Adrenal gland (tissue), 5 donors: ENCODE measurements around the gene RRBP1.

Source experiments
- POLR2A ChIP-seq, 2 donors: fragments of 450-650 bp; IDR thresholded peaks; one replicate each; pipeline ENCODE4 v1.6.1; 2017; ENCODE audit warnings: antibody characterized with exemption in 2 of 2, mild to moderate bottlenecking in 2 of 2, moderate library complexity in 1 of 2
- TF ChIP-seq, protein P1 (sequence below), 6 experiments: fragments of 450-650 bp in 4 of 6; fragments of 200-600 bp in 2 of 6; sonication (generic) in 1 of 6; IDR thresholded peaks; 1 replicate in 5 of 6; 2 replicates in 1 of 6; pipeline versions ENCODE4 v1.5.1 to v1.8.0; 2016 to 2021; ENCODE audit warnings: antibody characterized with exemption in 6 of 6, mild to moderate bottlenecking in 2 of 6, moderate library complexity in 1 of 6
- donor health status: DM: no; HTN: no; CAD: no.

DNA sequence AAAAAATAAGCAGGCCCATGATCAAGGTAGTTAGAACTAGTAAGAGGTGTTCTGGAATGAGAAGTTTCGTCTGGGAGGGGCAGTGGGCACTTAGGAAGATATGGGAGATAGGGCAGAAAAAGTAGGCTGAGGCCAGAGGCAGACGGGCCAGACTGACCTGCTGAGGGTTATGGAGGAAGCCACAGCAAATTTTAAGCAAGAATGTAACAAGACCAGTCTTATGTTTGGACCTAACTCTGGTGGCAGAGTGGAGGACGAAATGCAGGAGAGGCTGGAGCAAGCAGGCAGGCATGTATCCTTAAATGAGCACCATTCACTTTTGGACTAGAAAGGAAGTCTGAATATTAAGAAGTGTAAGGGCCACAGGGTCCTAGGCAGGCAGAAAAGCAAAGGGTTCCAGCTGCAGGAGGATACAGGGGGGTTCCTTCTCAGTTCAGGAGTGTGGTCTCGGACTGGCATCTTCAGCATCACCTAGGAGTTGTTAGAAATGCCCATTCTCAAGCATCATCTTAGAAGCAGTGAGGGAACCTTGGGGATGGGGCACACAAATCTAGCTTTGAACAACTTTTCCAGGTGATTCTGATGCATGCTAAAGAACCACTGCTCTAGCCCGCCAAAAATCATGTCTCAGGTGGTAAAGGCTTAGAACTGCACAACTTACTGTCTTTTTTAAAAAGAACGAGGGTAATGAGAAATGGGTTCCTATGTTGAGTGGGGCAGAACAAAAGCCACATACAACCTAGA is 113.8 kb downstream of the RRBP1 start:
- TF ChIP-seq, protein P1, sequence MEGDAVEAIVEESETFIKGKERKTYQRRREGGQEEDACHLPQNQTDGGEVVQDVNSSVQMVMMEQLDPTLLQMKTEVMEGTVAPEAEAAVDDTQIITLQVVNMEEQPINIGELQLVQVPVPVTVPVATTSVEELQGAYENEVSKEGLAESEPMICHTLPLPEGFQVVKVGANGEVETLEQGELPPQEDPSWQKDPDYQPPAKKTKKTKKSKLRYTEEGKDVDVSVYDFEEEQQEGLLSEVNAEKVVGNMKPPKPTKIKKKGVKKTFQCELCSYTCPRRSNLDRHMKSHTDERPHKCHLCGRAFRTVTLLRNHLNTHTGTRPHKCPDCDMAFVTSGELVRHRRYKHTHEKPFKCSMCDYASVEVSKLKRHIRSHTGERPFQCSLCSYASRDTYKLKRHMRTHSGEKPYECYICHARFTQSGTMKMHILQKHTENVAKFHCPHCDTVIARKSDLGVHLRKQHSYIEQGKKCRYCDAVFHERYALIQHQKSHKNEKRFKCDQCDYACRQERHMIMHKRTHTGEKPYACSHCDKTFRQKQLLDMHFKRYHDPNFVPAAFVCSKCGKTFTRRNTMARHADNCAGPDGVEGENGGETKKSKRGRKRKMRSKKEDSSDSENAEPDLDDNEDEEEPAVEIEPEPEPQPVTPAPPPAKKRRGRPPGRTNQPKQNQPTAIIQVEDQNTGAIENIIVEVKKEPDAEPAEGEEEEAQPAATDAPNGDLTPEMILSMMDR (IDR thresholded peaks at IDR 0.05): no peak
- no peak for TF ChIP-seq POLR2A (IDR thresholded peaks at IDR 0.05)
